ENCODE results near the gene CCAR1. TPM values are rescaled to one million over a fixed set of nuclear protein-coding genes. Genes with fewer than 3 reads are reported as not detected.
"Not testable (repeated sequence)": the region's sequence is repeated elsewhere in the genome, so short reads cannot be mapped to it uniquely, and the experiment has no call there.

The CCAR1 gene
- total RNA-seq (100 to 1,000 TPM; 101 to 104 TPM), polyA plus RNA-seq (10 to 100 TPM; 29.6 to 48.1 (median 31.3) TPM), total RNA-seq (142 to 181 (median 164) reads per million in 6 experiments)

- ATAC-seq, result peak; percentile 95 to 96
- peak within 1 kb of the TSS; percentile 96 to 100 (median 98) for H3K27ac Mint-ChIP-seq
- peaks cover 11 to 22% (median 20%) of the 10 kb centered on the region in 4 donors for H3K4me1 Mint-ChIP-seq
- peaks cover 0 to 4% (median 0%) of the 10 kb centered on the region in 5 donors for H3K27me3 Mint-ChIP-seq
- POLR2A ChIA-PET, result interaction anchor here (0.6 to 1.0 kb wide), 6 partner anchors 11 to 179 kb away, joined by 4 read pairs; no protein-coding TSS in a partner anchor
- DNase-seq, result peak; percentile 93 to 98 (median 96)
- H3K4me3 Mint-ChIP-seq, result peak within 1 kb of the TSS; percentile 92 to 100 (median 98)
- peaks cover 0 to 35% (median 4%) of the 10 kb centered on the region in 3 donors for H3K36me3 Mint-ChIP-seq
- H3K9me3 Mint-ChIP-seq, result no peaks in the 10 kb centered on the region
These were observed at the start of gene CCAR1 for GRCh38 chr10:68720793-68721672. TSS of gene CCAR1 (plus strand) at chr10:68721239. CDS start at chr10:68722505, 1,266 bp downstream.

DNA sequence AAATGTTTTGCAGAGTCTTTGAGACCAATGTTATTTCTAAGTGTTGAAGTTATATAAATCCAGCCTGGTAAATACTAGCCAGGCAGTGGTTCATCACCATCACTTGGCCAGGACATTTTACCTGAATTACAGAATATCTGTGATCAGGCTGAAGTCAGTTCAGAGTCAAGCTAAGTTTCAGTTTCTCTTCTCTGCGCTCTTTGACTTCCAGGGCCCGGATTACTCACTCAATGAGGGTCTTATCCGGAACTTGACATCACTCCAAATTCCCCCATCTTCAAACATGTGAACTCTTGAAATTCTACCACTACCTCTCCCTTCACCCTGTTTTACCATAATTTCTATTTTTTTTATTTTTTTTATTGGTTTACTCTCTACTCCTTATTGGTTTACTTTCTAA lies 36.6 kb upstream of the CCAR1 start:
- Mint-ChIP-seq H3K27me3 (no peaks in the 10 kb centered on the region), H3K4me3 (peak overlapping the region in 3 of 10 donors; percentile 33 to 59 (median 50))
- POLR2A ChIA-PET, result no interaction called here

GRCh38 chr10:68696018-68696417 lies 25.0 kb upstream of the CCAR1 start:
- no peaks in the 10 kb centered on the region for H3K4me1 Mint-ChIP-seq
- no peak for ATAC-seq
- H3K4me3 Mint-ChIP-seq, result no peak overlapping the region
- POLR2A ChIA-PET, result no interaction called here
- H3K27ac Mint-ChIP-seq, result no peak overlapping the region
- DNase-seq, result no peak
- H3K9me3 Mint-ChIP-seq, result no peaks in the 10 kb centered on the region
- peaks cover 0 to 13% (median 8%) of the 10 kb centered on the region in 3 donors for H3K36me3 Mint-ChIP-seq
- H3K27me3 Mint-ChIP-seq, result no peaks in the 10 kb centered on the region

More for the DNA sequence above, 36.6 kb upstream of the CCAR1 start:
- Mint-ChIP-seq H3K9me3 (no peaks in the 10 kb centered on the region), H3K27ac (peak overlapping the region in 2 of 10 donors; percentile 52 to 68), H3K36me3 (peaks cover 9 to 64% (median 38%) of the 10 kb centered on the region in 3 donors), H3K4me1 (no peaks in the 10 kb centered on the region)
- DNase-seq (peak in 1 of 10 donors; percentile 4), ATAC-seq (no peak)

DNA sequence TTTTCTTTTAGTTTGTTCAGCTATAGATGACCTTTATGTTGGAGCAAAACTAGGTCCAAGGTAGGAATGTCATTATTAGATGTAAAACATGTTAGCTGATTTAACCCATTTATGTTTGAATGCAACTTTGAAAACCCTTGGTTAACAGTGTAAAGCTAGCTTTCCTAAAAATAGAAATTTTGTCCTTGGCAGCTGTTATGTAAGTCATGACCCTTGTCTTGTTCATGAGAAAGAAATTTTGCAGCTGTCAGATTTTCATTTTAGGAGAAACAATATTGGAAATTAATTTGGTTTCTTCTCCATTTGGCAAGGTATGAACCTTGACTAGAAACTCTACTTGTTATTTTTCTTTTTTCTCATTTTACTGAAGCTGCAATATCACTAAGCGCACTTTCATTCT lies 23.9 kb upstream of the CCAR1 start:
- DNase-seq (no peak), ATAC-seq (no peak)
- Mint-ChIP-seq H3K27ac (no peak overlapping the region), H3K36me3 (peaks cover 0 to 5% (median 0%) of the 10 kb centered on the region in 3 donors), H3K9me3 (no peaks in the 10 kb centered on the region), H3K4me3 (no peak overlapping the region), H3K4me1 (no peaks in the 10 kb centered on the region), H3K27me3 (no peaks in the 10 kb centered on the region)
- POLR2A ChIA-PET, result no interaction called here

DNA sequence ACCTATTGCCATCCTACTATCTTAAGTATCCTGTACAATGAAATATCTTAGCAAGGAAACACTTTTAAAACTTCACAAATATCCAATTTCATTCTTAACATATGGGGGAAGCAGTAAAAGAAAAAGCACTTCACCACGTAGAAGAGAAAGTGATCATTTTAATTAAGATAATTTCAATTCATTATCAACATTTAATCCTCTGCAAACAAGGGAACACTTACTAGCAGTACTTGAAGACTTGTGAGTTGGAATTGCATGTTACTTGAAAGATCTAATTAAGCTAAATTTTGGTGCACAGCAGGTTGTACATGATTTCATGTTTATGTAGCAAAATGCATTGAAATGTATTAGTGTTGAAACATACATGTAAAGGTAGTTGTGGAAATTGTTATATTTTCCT lies 20.8 kb upstream of the CCAR1 start:
- H3K9me3 Mint-ChIP-seq, result no peaks in the 10 kb centered on the region
- no peaks in the 10 kb centered on the region for H3K27me3 Mint-ChIP-seq
- no peaks in the 10 kb centered on the region for H3K36me3 Mint-ChIP-seq
- H3K4me1 Mint-ChIP-seq, result no peaks in the 10 kb centered on the region
- DNase-seq (no peak), ATAC-seq (no peak)
- no peak overlapping the region for H3K27ac Mint-ChIP-seq
- POLR2A ChIA-PET, result no interaction called here
- H3K4me3 Mint-ChIP-seq, result no peak overlapping the region

DNA sequence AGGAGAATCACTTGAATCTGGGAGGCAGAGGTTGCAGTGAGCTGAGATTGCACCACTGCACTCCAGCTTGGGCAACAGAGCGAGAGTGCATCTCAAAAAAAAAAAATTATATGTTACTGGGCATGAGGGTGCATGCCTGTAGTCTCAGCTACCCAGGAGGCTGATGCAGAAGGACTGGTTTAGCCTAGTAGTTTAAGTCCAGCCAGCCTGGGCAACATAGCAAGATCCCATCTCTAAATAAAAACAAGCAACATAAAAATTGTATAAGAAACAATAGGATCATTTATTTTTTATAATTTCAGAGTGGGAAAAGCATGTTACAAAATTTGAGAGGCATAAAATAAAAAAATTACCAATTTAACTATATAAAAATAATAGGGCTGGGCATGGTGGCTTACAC lies 15.5 kb upstream of the CCAR1 start:
- no peaks in the 10 kb centered on the region for H3K36me3 Mint-ChIP-seq
- POLR2A ChIA-PET, result interaction anchor here (0.6 kb wide), 1 partner anchor 563 kb away, joined by 3 read pairs; no protein-coding TSS in a partner anchor
- ATAC-seq, result no peak
- no peak overlapping the region for H3K4me3 Mint-ChIP-seq
- DNase-seq, result no peak
- H3K9me3 Mint-ChIP-seq, result no peaks in the 10 kb centered on the region
- H3K27me3 Mint-ChIP-seq, result no peaks in the 10 kb centered on the region
- H3K27ac Mint-ChIP-seq, result no peak overlapping the region
- no peaks in the 10 kb centered on the region for H3K4me1 Mint-ChIP-seq

DNA sequence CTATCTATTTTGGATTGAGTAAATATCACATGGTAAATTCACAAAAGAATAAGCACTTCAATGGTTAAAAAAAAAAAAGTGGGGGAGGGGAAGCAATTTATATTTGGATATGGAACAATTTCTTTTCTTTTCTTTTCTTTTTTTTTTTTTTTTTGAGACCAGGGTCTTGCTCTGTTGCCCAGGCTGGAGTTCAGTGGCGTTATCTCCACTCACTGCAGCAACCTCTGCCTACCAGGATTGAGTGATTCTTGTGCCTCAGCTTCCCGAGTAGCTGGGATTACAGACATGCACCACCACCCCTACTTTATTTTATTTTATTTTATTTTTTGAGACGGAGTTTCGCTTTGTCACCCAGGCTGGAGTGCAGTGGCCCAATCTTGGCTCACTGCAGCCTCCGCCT lies 12.1 kb upstream of the CCAR1 start:
- POLR2A ChIA-PET, H3K27ac Mint-ChIP-seq, H3K4me3 Mint-ChIP-seq, H3K27me3 Mint-ChIP-seq, H3K4me1 Mint-ChIP-seq, ATAC-seq, H3K9me3 Mint-ChIP-seq, DNase-seq, H3K36me3 Mint-ChIP-seq: not testable (repeated sequence)

DNA sequence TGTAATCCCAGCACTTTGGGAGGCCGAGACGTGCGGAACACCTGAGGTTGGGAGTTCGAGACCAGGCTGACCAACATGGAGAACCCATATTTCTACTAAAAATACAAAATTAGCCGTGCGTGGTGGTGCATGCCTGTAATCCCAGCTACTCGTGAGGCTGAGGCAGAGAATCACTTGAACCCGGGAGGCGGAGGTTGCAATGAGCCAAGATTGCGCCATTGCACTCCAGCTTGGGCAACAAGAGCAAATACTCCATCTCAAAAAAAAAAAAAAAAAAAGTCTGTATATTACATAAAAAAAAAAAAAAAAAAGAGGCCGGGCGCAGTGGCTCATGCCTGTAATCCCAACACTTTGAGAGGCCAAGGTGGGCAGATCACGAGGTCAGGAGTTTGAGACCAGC lies 8.0 kb upstream of the CCAR1 start:
- H3K27ac Mint-ChIP-seq, H3K36me3 Mint-ChIP-seq, DNase-seq, POLR2A ChIA-PET, H3K4me1 Mint-ChIP-seq, H3K27me3 Mint-ChIP-seq, H3K9me3 Mint-ChIP-seq, H3K4me3 Mint-ChIP-seq, ATAC-seq: not testable (repeated sequence)

DNA sequence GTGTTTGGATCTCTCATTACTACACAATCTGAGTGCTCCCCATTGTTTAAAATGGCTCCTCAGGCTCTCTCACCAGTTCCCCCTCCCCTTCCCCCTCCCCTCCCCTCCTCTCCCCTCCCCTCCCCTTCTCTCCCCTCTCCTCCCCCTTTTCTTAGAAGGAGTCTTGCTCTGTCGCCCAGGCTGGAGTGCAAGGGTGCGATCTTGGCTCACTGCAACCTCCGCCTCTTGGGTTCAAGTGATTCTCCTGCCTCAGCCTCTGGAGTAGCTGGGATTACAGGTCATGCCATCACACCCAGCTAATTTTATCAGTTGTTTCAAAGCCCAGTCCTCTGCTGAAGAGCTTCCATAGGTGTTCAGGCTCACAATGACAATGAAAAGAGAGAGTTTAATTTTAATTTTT lies 3.6 kb upstream of the CCAR1 start:
- peaks cover 0 to 7% (median 1%) of the 10 kb centered on the region in 3 donors for H3K36me3 Mint-ChIP-seq
- peak overlapping the region in 1 of 10 donors; percentile 38 for H3K4me3 Mint-ChIP-seq
- H3K4me1 Mint-ChIP-seq, result peaks cover 8 to 11% (median 10%) of the 10 kb centered on the region in 4 donors
- H3K9me3 Mint-ChIP-seq, result no peaks in the 10 kb centered on the region
- H3K27ac Mint-ChIP-seq, result no peak overlapping the region
- POLR2A ChIA-PET, result no interaction called here
- peaks cover 0 to 4% (median 0%) of the 10 kb centered on the region in 5 donors for H3K27me3 Mint-ChIP-seq
- DNase-seq, result no peak
- ATAC-seq, result no peak

DNA sequence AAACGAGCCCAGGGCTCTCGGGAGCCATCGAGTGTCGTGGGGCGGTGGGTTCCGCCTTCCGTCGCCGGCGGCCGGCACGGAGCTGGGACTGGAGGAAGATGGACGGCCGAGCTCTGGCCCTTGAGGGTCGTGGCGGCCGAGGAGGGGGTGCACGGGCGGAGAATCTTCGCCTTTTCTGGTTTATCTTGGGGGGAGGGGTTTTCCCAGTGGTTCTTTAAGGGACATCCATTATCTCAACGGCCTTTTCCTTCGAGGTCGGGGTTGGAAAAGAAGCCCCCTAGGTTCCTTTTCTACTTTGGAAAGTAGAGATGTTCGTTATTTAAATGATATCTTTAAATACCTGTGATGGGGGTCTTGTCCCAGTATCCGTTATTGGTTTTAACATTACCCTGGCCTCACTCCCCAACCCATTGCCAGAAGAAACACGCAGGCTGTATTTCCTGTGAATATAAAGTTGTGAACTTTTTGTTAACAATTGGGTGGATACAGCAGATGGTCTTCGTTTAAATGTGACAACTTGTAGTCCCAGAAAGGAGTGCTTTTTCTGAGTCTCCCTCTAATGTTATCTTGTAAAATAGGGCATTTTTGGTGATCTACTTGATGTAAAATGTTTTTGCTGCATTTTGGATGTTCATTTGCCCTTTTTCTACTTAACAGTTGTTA lies 765 bp downstream of the CCAR1 start:
- H3K36me3 Mint-ChIP-seq, result peaks cover 0 to 41% (median 6%) of the 10 kb centered on the region in 3 donors
- peak overlapping the region; percentile 53 to 99 (median 98) for H3K27ac Mint-ChIP-seq
- DNase-seq, result peak in 3 of 10 donors; percentile 15 to 27 (median 20)
- no peaks in the 10 kb centered on the region for H3K9me3 Mint-ChIP-seq
- no peak for ATAC-seq
- H3K27me3 Mint-ChIP-seq, result peaks cover 0 to 4% (median 0%) of the 10 kb centered on the region in 5 donors
- peaks cover 11 to 24% (median 21%) of the 10 kb centered on the region in 4 donors for H3K4me1 Mint-ChIP-seq
- POLR2A ChIA-PET, result interaction anchor here (0.7 to 1.0 kb wide), 4 partner anchors 20 to 179 kb away, joined by 4 read pairs; no protein-coding TSS in a partner anchor
- H3K4me3 Mint-ChIP-seq, result peak overlapping the region; percentile 92 to 100 (median 98)

- no peak overlapping the region for H3K4me3 Mint-ChIP-seq
- H3K4me1 Mint-ChIP-seq, result peaks cover 11 to 33% (median 28%) of the 10 kb centered on the region in 4 donors
- peaks cover 0 to 4% (median 0%) of the 10 kb centered on the region in 5 donors for H3K27me3 Mint-ChIP-seq
- H3K27ac Mint-ChIP-seq, result no peak overlapping the region
- H3K36me3 Mint-ChIP-seq, result peaks cover 0 to 68% (median 11%) of the 10 kb centered on the region in 3 donors
- H3K9me3 Mint-ChIP-seq, result no peaks in the 10 kb centered on the region
- POLR2A ChIA-PET, result interaction anchor here (0.7 to 1.1 kb wide), 2 partner anchors 504 to 839 kb away, joined by 3 read pairs; no protein-coding TSS in a partner anchor
- ATAC-seq (no peak), DNase-seq (no peak)
These were observed 4.0 kb downstream of the CCAR1 start for GRCh38 chr10:68725016-68725415.

- DNase-seq, result no peak
- H3K36me3 Mint-ChIP-seq, result peaks cover 0 to 84% (median 11%) of the 10 kb centered on the region in 3 donors
- peak overlapping the region in 2 of 10 donors; percentile 2 to 55 for H3K27ac Mint-ChIP-seq
- no peaks in the 10 kb centered on the region for H3K9me3 Mint-ChIP-seq
- peaks cover 7 to 29% (median 20%) of the 10 kb centered on the region in 4 donors for H3K4me1 Mint-ChIP-seq
- H3K27me3 Mint-ChIP-seq, result no peaks in the 10 kb centered on the region
- POLR2A ChIA-PET, result no interaction called here
- no peak for ATAC-seq
- H3K4me3 Mint-ChIP-seq, result no peak overlapping the region
These were observed 6.1 kb downstream of the CCAR1 start for GRCh38 chr10:68727146-68727545.
